ENCODE measurements around the gene MPV17. TPM values are rescaled to one million over a fixed set of nuclear protein-coding genes. Genes with fewer than 3 reads are reported as not detected.
"Not testable (repeated sequence)": the region's sequence is repeated elsewhere in the genome, so short reads cannot be mapped to it uniquely, and the experiment has no call there.

The MPV17 gene
- total and polyA plus RNA-seq, 9 donors = 47.0 to 169 (median 60.4) TPM

DNA sequence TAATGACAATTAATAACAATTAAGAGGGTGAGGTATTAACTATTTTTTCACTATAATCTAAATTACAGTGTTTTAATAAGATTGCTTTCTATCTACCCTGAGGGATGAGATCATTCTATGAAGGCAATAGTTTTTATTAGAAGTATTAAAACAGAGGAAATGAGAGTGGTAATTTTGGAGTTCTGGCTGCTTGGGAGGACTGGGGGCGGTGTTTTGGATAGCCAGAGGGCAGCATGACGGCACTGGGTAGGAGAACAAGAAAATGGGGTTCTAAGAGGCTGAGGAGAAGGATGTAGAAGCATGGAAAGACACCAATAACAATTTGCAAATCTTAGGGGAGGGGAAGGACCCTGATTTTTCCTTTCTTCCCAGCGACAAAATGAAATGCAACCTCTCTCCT is 52.8 kb downstream of the MPV17 start:
- TF ChIP-seq EP300 (IDR thresholded peaks at IDR 0.05) (no peak), POLR2A (IDR thresholded peaks at IDR 0.05) (no peak)
- TF ChIP-seq, protein P1, sequence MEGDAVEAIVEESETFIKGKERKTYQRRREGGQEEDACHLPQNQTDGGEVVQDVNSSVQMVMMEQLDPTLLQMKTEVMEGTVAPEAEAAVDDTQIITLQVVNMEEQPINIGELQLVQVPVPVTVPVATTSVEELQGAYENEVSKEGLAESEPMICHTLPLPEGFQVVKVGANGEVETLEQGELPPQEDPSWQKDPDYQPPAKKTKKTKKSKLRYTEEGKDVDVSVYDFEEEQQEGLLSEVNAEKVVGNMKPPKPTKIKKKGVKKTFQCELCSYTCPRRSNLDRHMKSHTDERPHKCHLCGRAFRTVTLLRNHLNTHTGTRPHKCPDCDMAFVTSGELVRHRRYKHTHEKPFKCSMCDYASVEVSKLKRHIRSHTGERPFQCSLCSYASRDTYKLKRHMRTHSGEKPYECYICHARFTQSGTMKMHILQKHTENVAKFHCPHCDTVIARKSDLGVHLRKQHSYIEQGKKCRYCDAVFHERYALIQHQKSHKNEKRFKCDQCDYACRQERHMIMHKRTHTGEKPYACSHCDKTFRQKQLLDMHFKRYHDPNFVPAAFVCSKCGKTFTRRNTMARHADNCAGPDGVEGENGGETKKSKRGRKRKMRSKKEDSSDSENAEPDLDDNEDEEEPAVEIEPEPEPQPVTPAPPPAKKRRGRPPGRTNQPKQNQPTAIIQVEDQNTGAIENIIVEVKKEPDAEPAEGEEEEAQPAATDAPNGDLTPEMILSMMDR (IDR thresholded peaks at IDR 0.05) = no peak
- Histone ChIP-seq H3K36me3 (no peaks in the 10 kb centered on the region), H3K4me1 (ENCODE audit: insufficient read depth) (no peaks in the 10 kb centered on the region), H3K27me3 (no peaks in the 10 kb centered on the region), H3K9me3 (no peaks in the 10 kb centered on the region), H3K4me3 (no peak overlapping the region), H3K27ac (no peak overlapping the region)
- 67 to 84% (median 70%) methylated on average over 3 of the region's 3 CpGs for WGBS, 3 donors
- DNase-seq = no peak
- intact Hi-C loops (cut with DNase I) = loop anchor here in 2 of 4 donors (10.0 kb wide), 2 partner anchors 175 to 305 kb away; no protein-coding TSS in a partner anchor

DNA sequence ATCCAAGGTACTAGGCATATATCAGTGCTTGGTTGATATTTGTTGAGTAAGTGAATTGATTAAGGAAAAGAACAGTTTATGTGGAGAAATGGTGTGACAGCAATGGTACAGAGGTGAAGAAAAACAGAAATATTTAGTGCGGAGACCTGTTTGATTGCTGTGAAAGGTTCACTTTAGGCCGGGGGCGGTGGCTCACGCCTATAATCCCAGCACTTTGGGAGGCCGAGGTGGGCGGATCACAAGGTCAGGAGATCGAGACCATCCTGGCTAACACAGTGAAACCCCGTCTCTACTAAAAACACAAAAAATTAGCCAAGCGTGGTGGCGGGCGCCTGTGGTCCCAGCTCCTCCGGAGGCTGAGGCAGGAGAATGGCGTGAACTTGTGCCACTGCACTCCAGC is 54.6 kb downstream of the MPV17 start:
- H3K36me3 ChIP-seq; H3K4me3 ChIP-seq; H3K27ac ChIP-seq; intact Hi-C loops (cut with DNase I); H3K4me1 ChIP-seq (ENCODE audit: insufficient read depth); DNase-seq; H3K27me3 ChIP-seq; H3K9me3 ChIP-seq: not testable (repeated sequence)
- WGBS, 3 donors = 78 to 84% (median 82%) methylated on average over 13 of the region's 13 CpGs

DNA sequence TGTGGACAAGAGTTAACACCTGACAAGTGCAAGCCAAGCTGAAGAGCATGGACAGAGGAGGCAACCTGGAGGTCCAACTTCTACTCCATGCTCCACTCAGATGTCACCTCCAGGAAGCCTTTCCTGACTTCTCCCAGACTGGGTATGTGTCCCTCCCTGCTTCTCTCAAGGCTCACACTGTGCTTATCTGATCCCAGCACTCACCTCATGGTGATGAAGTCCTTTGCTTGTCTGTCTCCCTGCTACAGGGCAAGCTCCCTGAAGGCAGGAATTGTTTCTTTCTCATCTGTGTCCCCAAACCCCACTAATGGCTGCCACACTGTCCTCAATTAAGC is 57.4 kb downstream of the MPV17 start:
- H3K27me3 ChIP-seq = no peaks in the 10 kb centered on the region
- H3K27ac ChIP-seq = no peak overlapping the region
- no peak for DNase-seq
- H3K36me3 ChIP-seq = no peaks in the 10 kb centered on the region
- no peaks in the 10 kb centered on the region for H3K9me3 ChIP-seq
- H3K4me3 ChIP-seq = no peak overlapping the region
- intact Hi-C loops (cut with DNase I) = no loop called here
- TF ChIP-seq POLR2A (IDR thresholded peaks at IDR 0.05) (no peak), EP300 (IDR thresholded peaks at IDR 0.05) (no peak)
- TF ChIP-seq, protein P1 (IDR thresholded peaks at IDR 0.05) = no peak
- H3K4me1 ChIP-seq (ENCODE audit: insufficient read depth) = peaks cover 9% of the 10 kb centered on the region

DNA sequence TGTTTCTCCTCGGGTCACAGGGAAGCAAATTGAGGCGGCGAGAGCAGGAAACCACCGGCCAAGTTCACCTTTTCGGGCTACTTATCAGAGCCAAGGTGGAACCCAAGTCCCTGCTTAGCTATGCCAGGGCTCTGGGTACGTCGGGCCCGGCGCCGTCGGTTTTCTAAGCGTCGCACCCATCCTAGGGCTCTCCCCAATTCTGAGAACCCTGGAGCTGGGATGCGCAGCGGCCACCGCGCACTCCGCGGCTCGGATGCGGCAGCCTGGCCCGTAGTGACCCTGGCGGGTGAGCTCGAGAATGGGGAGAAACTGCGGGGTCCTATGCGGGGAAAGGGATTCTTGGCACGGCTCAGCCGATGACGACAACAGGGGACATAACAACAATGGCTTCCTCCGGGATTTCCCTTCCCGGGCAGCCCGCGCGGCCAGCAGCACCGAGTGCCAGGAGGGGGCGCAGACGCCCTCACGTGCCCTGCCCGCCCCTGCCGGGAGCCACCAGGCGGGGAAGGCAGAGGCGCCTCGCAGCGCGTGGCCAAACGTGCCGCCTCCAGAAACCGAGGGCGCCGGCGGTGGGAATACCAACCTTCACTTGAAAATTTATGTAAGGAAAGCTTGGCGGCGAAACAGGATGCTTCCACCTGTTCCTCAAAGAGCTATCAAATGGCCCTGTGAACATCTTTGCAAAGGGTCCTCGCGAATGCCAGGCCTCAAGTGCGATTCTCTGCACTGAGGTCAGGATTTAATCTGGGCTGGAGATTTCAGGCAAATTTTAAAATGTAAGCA is 58.0 kb downstream of the MPV17 start:
- Histone ChIP-seq H3K36me3 (no peaks in the 10 kb centered on the region), H3K4me3 (no peak overlapping the region), H3K4me1 (ENCODE audit: insufficient read depth) (peaks cover 9% of the 10 kb centered on the region), H3K27ac (no peak overlapping the region), H3K27me3 (no peaks in the 10 kb centered on the region), H3K9me3 (no peaks in the 10 kb centered on the region)
- peak in 4 of 5 donors; percentile 39 to 71 (median 46) for DNase-seq
- WGBS, 3 donors = 2 to 4% (median 4%) methylated on average over 55 to 56 of the region's 56 CpGs
- TF ChIP-seq EP300 (IDR thresholded peaks at IDR 0.05) = no peak
- TF ChIP-seq, protein P1 (IDR thresholded peaks at IDR 0.05) = peak in 1 of 3 donors; percentile 12
- intact Hi-C loops (cut with DNase I) = no loop called here

DNA sequence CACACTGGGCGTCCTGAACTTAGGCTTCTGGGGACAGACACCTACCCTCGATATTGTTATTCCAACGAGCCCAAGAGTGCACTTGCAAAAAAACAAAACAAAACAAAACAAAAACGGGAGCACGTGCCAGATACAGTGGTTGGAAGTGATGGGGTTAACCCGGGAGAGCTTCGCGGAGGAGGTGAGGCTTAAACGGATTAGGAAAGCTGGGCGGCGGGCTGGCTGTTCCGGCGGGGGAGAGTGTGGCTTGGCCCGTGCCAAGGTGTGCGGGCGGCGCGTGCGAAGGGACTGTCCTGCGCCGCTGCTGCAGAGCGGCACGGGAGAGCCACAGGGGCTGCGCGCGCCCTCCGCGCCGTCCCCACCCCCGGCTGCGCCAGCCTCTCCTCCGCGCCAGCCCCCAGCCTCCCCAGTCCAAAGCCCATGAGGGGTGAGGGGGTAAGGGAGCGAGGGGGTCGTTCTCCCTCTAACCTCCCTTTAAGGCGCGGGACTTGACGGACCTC is 58.6 kb downstream of the MPV17 start:
- TF ChIP-seq, protein P1 (IDR thresholded peaks at IDR 0.05) = no peak
- Histone ChIP-seq H3K27me3 (no peaks in the 10 kb centered on the region), H3K36me3 (no peaks in the 10 kb centered on the region), H3K9me3 (no peaks in the 10 kb centered on the region), H3K4me1 (ENCODE audit: insufficient read depth) (peaks cover 9% of the 10 kb centered on the region), H3K4me3 (no peak overlapping the region), H3K27ac (no peak overlapping the region)
- intact Hi-C loops (cut with DNase I) = no loop called here
- no peak for DNase-seq
- WGBS, 3 donors = 1 to 2% (median 1%) methylated on average over 30 to 38 of the region's 38 CpGs

All from ovary (tissue), 9 donors.